A673 (cell line): ENCODE data around the gene ASTN2. TPM values are rescaled to one million over a fixed set of nuclear protein-coding genes. Genes with fewer than 3 reads are reported as not detected.

Experiments used
- BruUV-seq: library from RNA; stranded (reverse); fragments of 400-500 nt; replicated peaks from 2 replicates; lab custom pipeline; 2021; lab: Mats Ljungman, UMichigan
- CTCF ChIA-PET: fragments of 300-600 bp; sonication (Branson Sonifier 250); formaldehyde crosslinking; loops from one replicate; lab custom pipeline; 2022; ENCODE audit warnings: antibody characterized with exemption; lab: Charles Lee
- POLR2A ChIA-PET: fragments of 300-600 bp; sonication (Branson Sonifier 250); formaldehyde crosslinking; loops from one replicate; lab custom pipeline; 2022; ENCODE audit warnings: antibody characterized with exemption; ENCODE audit not compliant: low non-redundant PET; lab: Charles Lee
- DNase-seq: peaks from one replicate; pipeline ENCODE4 v3.0.0-alpha.2; 2015; ENCODE audit warnings: low spot score
- H3K27ac ChIP-seq: fragments of 200-600 bp; sonication (generic); 2 replicates; pipeline ENCODE4 v1.5.1; 2016; ENCODE audit warnings: mixed run types, low read depth, mild to moderate bottlenecking, mixed read lengths, antibody characterized with exemption, low read length; ENCODE audit not compliant: poor library complexity, severe bottlenecking
- H3K27me3 ChIP-seq: fragments of 200-600 bp; sonication (generic); replicated peaks from 2 replicates; pipeline ENCODE4 v1.6.1; 2017; ENCODE audit warnings: mixed run types, low read depth, mild to moderate bottlenecking, mixed read lengths, antibody characterized with exemption, low read length; ENCODE audit not compliant: insufficient read depth, poor library complexity
- H3K36me3 ChIP-seq: fragments of 200-600 bp; sonication (generic); 2 replicates; pipeline ENCODE4 v1.6.1; 2016; ENCODE audit warnings: mixed run types, mild to moderate bottlenecking, mixed read lengths, antibody characterized with exemption, low read length; ENCODE audit not compliant: insufficient read depth, poor library complexity, severe bottlenecking
- H3K4me1 ChIP-seq: fragments of 200-600 bp; sonication (generic); 2 replicates; pipeline ENCODE4 v1.6.1; 2017; ENCODE audit warnings: mixed run types, mild to moderate bottlenecking, mixed read lengths, antibody characterized with exemption, low read length; ENCODE audit not compliant: insufficient read depth, poor library complexity, severe bottlenecking
- H3K4me3 ChIP-seq: fragments of 200-600 bp; sonication (generic); 2 replicates; pipeline ENCODE4 v1.5.1; 2016; ENCODE audit warnings: low read depth, mixed run types, mild to moderate bottlenecking, mixed read lengths, low read length; ENCODE audit not compliant: poor library complexity, severe bottlenecking
- H3K9me3 ChIP-seq: fragments of 200-600 bp; sonication (generic); 2 replicates; pipeline ENCODE4 v1.6.1; 2016; ENCODE audit warnings: mixed run types, low read depth, mild to moderate bottlenecking, mixed read lengths, antibody characterized with exemption, low read length; ENCODE audit not compliant: poor library complexity, severe bottlenecking
- CTCF ChIP-seq: fragments of 300-800, 200-600 bp; sonication (generic); conservative IDR thresholded peaks from 2 replicates; pipeline ENCODE4 v1.5.1; 2017; ENCODE audit warnings: low read depth, mild to moderate bottlenecking, antibody characterized with exemption, low read length, moderate library complexity, mixed read lengths
- EZH2 ChIP-seq: fragments of 200-600 bp; sonication (generic); IDR thresholded peaks from 2 replicates; pipeline ENCODE4 v1.6.1; 2017; ENCODE audit warnings: borderline replicate concordance, low read depth, mild to moderate bottlenecking, mixed read lengths, antibody characterized with exemption, low read length; ENCODE audit not compliant: poor library complexity, severe bottlenecking
- intact Hi-C: fragments of 100-400 bp; cut with micrococcal nuclease; formaldehyde crosslinking; loops from one replicate; pipeline ENCODE4 v1.10.0; 2022; ENCODE audit not compliant: unreplicated experiment
- total RNA-seq: library from RNA; stranded (reverse); gene quantifications from 2 replicates; pipeline ENCODE4 v1.2.3, GENCODE V29; 2021

The ASTN2 gene
- total RNA-seq, 1 experiment from 2014 or later, result 3.4 TPM

- TF ChIP-seq CTCF (no peak), EZH2 (no peak)
- Histone ChIP-seq H3K9me3 (no peaks in the 10 kb centered on the region), H3K27me3 (no peaks in the 10 kb centered on the region), H3K4me3 (no peak overlapping the region), H3K4me1 (no peaks in the 10 kb centered on the region), H3K36me3 (no peaks in the 10 kb centered on the region), H3K27ac (no peak overlapping the region)
- intact Hi-C loops, result no loop called here
- POLR2A ChIA-PET, result no interaction called here
- no peak for DNase-seq
- BruUV-seq, result no TSS peak
- CTCF ChIA-PET, result no interaction called here
Observed at GRCh38 chr9:116516456-116516855, 898.4 kb downstream of the ASTN2 start.

- no peak overlapping the region for H3K4me3 ChIP-seq
- ChIA-PET POLR2A (no interaction called here), CTCF (no interaction called here)
- H3K27me3 ChIP-seq, result no peaks in the 10 kb centered on the region
- no peaks in the 10 kb centered on the region for H3K4me1 ChIP-seq
- no TSS peak for BruUV-seq
- no peak for TF ChIP-seq CTCF
- TF ChIP-seq EZH2, result no peak
- no peak overlapping the region for H3K27ac ChIP-seq
- intact Hi-C loops, result no loop called here
- DNase-seq, result no peak
- H3K36me3 ChIP-seq, result no peaks in the 10 kb centered on the region
- no peaks in the 10 kb centered on the region for H3K9me3 ChIP-seq
Observed at GRCh38 chr9:116515541-116515940, 899.3 kb downstream of the ASTN2 start.

- no peak overlapping the region for H3K4me3 ChIP-seq
- ChIA-PET POLR2A (no interaction called here), CTCF (no interaction called here)
- H3K27me3 ChIP-seq, result no peaks in the 10 kb centered on the region
- intact Hi-C loops, result no loop called here
- H3K36me3 ChIP-seq, result no peaks in the 10 kb centered on the region
- DNase-seq, result no peak
- no peak for TF ChIP-seq CTCF
- no peak for TF ChIP-seq EZH2
- no peaks in the 10 kb centered on the region for H3K4me1 ChIP-seq
- no peak overlapping the region for H3K27ac ChIP-seq
- no peaks in the 10 kb centered on the region for H3K9me3 ChIP-seq
- BruUV-seq, result no TSS peak
Observed at GRCh38 chr9:116506685-116507084, 908.2 kb downstream of the ASTN2 start.
